ENCODE measurements around the gene LSM14B. TPM values are rescaled to one million over a fixed set of nuclear protein-coding genes. Genes with fewer than 3 reads are reported as not detected.

The LSM14B gene
- total RNA-seq, 2 donors from 2014 or later = 26.1 to 26.8 TPM

DNA sequence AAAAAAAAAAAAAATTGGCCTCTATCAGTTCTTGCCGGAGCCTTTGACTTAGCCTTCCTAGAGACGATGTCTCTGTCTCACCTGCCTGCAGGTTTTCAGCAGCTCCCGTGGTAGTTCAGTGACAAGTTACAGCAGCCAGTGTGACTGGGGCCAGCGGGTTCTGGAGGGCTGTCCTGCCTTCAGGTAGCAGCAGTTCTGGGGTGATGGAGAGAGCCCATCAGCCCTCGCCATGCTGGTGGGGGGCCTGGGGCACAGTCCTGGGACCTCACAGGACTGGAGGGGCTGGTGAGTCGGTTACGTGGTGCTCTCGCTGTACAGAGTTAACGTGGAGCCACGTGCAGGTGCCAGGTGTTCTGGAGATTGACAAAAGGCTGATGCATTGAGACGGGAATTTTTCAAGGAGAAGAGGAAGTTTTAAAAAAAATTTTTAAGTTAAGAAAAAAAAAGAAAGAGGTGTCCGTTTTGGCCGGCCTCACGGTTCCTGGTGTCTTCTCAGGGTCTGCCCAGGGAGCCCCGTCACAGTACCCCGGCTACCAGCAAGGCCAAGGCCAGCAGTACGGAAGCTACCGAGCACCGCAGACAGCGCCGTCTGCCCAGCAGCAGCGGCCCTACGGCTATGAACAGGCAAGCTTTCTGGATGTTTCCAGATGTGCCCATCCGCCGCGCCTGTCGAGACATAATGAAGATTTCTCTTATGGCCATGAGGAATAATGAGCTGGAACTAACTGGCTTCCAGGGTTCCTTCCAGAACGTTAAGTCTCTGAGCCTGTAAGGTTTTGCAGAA lies 51.9 kb downstream of the LSM14B start:
- no peak for DNase-seq (ENCODE audit: low spot score)
- no peak overlapping the region for H3K27ac ChIP-seq
- H3K9me3 ChIP-seq = no peaks in the 10 kb centered on the region
- TF ChIP-seq, protein P1, sequence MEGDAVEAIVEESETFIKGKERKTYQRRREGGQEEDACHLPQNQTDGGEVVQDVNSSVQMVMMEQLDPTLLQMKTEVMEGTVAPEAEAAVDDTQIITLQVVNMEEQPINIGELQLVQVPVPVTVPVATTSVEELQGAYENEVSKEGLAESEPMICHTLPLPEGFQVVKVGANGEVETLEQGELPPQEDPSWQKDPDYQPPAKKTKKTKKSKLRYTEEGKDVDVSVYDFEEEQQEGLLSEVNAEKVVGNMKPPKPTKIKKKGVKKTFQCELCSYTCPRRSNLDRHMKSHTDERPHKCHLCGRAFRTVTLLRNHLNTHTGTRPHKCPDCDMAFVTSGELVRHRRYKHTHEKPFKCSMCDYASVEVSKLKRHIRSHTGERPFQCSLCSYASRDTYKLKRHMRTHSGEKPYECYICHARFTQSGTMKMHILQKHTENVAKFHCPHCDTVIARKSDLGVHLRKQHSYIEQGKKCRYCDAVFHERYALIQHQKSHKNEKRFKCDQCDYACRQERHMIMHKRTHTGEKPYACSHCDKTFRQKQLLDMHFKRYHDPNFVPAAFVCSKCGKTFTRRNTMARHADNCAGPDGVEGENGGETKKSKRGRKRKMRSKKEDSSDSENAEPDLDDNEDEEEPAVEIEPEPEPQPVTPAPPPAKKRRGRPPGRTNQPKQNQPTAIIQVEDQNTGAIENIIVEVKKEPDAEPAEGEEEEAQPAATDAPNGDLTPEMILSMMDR (IDR thresholded peaks at IDR 0.05) = no peak
- H3K4me1 ChIP-seq = no peaks in the 10 kb centered on the region
- no peak overlapping the region for H3K4me3 ChIP-seq
- no peaks in the 10 kb centered on the region for H3K27me3 ChIP-seq
- H3K36me3 ChIP-seq = peaks cover 35% of the 10 kb centered on the region

- H3K27ac ChIP-seq = no peak overlapping the region
- H3K4me3 ChIP-seq = no peak overlapping the region
- H3K36me3 ChIP-seq = peaks cover 40% of the 10 kb centered on the region
- DNase-seq (ENCODE audit: low spot score) = no peak
- no peaks in the 10 kb centered on the region for H3K9me3 ChIP-seq
- no peaks in the 10 kb centered on the region for H3K27me3 ChIP-seq
- TF ChIP-seq, protein P1 (IDR thresholded peaks at IDR 0.05) = no peak
- H3K4me1 ChIP-seq = no peaks in the 10 kb centered on the region
Measured at GRCh38 chr20:62174870-62175624, 52.8 kb downstream of the LSM14B start.

DNA sequence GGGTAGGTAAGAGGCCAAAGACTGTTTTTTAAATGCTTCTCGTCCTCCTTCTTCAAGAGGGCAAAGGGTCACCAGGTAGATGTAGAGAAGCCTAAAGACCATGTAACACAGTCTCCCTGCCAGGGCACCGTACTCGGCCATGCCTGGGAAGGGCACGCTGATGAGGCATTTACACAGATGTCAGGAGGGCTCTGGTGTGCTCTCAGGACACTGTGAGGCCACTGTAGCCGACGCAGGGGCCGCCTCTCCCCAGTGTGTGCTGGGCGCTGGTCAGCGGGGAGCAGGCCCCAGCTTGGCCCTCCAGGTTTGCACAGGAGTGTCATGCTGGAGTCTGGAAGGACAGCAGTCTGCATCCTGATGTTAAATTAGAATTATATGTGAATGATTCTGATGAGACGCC lies 53.4 kb downstream of the LSM14B start:
- Histone ChIP-seq H3K4me3 (no peak overlapping the region), H3K27me3 (no peaks in the 10 kb centered on the region), H3K36me3 (peaks cover 40% of the 10 kb centered on the region), H3K9me3 (no peaks in the 10 kb centered on the region), H3K4me1 (no peaks in the 10 kb centered on the region), H3K27ac (no peak overlapping the region)
- DNase-seq (ENCODE audit: low spot score) = no peak
- TF ChIP-seq, protein P1 (IDR thresholded peaks at IDR 0.05) = no peak

DNA sequence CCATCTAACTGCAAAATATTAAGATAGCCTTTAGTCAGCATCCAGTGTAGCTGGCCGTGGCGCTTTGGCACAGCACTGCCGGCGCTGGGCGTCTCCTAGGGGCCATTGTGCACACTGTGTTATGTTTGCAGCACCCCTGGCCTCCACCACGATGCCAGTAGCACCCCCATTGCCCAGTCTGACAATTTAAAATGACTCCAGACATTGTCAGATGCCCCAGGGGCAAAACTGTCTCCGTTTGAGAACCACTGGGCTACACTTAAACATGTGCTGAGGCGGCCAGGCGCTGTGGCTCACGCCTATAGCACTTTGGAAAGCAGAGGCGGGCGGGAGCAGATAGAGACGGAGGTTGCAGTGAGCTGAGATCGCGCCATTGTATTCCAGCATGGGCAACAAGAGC lies 54.6 kb downstream of the LSM14B start:
- Histone ChIP-seq H3K36me3 (peaks cover 40% of the 10 kb centered on the region), H3K4me3 (no peak overlapping the region), H3K27ac (no peak overlapping the region), H3K27me3 (no peaks in the 10 kb centered on the region), H3K4me1 (no peaks in the 10 kb centered on the region), H3K9me3 (no peaks in the 10 kb centered on the region)
- TF ChIP-seq, protein P1 (IDR thresholded peaks at IDR 0.05) = no peak
- DNase-seq (ENCODE audit: low spot score) = no peak

GRCh38 chr20:62177307-62177706 lies 55.0 kb downstream of the LSM14B start:
- no peak overlapping the region for H3K4me3 ChIP-seq
- H3K27ac ChIP-seq = no peak overlapping the region
- H3K36me3 ChIP-seq = peaks cover 40% of the 10 kb centered on the region
- H3K9me3 ChIP-seq = no peaks in the 10 kb centered on the region
- no peaks in the 10 kb centered on the region for H3K27me3 ChIP-seq
- no peaks in the 10 kb centered on the region for H3K4me1 ChIP-seq
- no peak for DNase-seq (ENCODE audit: low spot score)
- TF ChIP-seq, protein P1 (IDR thresholded peaks at IDR 0.05) = no peak

All from right atrium auricular region (tissue), 2 donors.